HepG2 (cell line): Measurements from ENCODE around the gene NGFR. TPM values are rescaled to one million over a fixed set of nuclear protein-coding genes. Genes with fewer than 3 reads are reported as not detected.
A peak's percentile ranks its signal among the peaks of the same experiment; 100 is the strongest.

ENCODE experiments used
- ATAC-seq: fragments of 200-7000 bp; cut with Tn5 transposase; 3 replicates; pipeline ENCODE4 v1.9.1; 2020; ENCODE audit warnings: mild to moderate bottlenecking, moderate library complexity
- Bru-seq: library from RNA; stranded (reverse); fragments of 400-500 nt; gene quantifications from one replicate; lab custom pipeline; 2021; lab: Mats Ljungman, UMichigan
- BruChase-seq, 2 experiments: library from RNA; stranded (reverse); fragments of 400-500 nt; gene quantifications; one replicate each; lab custom pipeline; 2021; lab: Mats Ljungman, UMichigan
- BruUV-seq: library from RNA; stranded (reverse); fragments of 400-500 nt; replicated peaks from 2 replicates; lab custom pipeline; 2021; lab: Mats Ljungman, UMichigan
- CTCF ChIA-PET: fragments of 300-600 bp; formaldehyde crosslinking; extraction: SDS; loops from one replicate; lab custom pipeline; 2021; ENCODE audit warnings: low total read pairs, inconsistent platforms, low intra/inter-chr PET ratio; lab: Yijun Ruan, JAX
- POLR2A ChIA-PET: fragments of 350-600 bp; sonication (Branson Sonifier 250); formaldehyde crosslinking; loops from one replicate; lab custom pipeline; 2020; ENCODE audit warnings: antibody characterized with exemption, inconsistent platforms; lab: Yijun Ruan, JAX
- DNase-seq: peaks from one replicate; pipeline ENCODE4 v3.0.0-alpha.2; 2015; ENCODE audit warnings: low spot score
- FAIRE-seq: peaks from 3 replicates; lab custom pipeline; 2011; peaks lifted over from hg19 to GRCh38; lab: Jason Lieb, UNC
- H2AFZ ChIP-seq: one replicate; pipeline ENCODE4 v1.6.1; 2011; ENCODE audit warnings: low read length, inconsistent platforms
- H3K27ac ChIP-seq: fragments of 300-600 bp; 3 replicates; pipeline ENCODE4 v1.8.0; 2011; ENCODE audit warnings: mixed run types, mild to moderate bottlenecking, mixed read lengths, low read length, inconsistent platforms; ENCODE audit not compliant: insufficient read depth; ENCODE audit errors: extremely low read length
- H3K27me3 ChIP-seq, 2 experiments: fragments of 200-600 bp in 1 of 2; 2 replicates in 1 of 2; 3 replicates in 1 of 2; pipeline versions ENCODE4 v1.6.0 to v1.8.0; 2011; ENCODE audit warnings: low read length in 2 of 2, mild to moderate bottlenecking in 2 of 2, moderate library complexity in 2 of 2, inconsistent platforms in 1 of 2; ENCODE audit not compliant: insufficient read depth in 2 of 2, control insufficient read depth in 1 of 2
- H3K36me3 ChIP-seq, 2 experiments: fragments of 200-600 bp in 1 of 2; replicated peaks in 1 of 2; 2 replicates in 1 of 2; 3 replicates in 1 of 2; pipeline versions ENCODE4 v1.5.1 to v1.8.0; 2011; ENCODE audit warnings: low read length in 2 of 2, inconsistent platforms in 1 of 2; ENCODE audit not compliant: insufficient read depth in 2 of 2, control insufficient read depth in 1 of 2
- H3K4me1 ChIP-seq: 2 replicates; pipeline ENCODE4 v1.5.1; 2012; ENCODE audit warnings: low read length, inconsistent platforms; ENCODE audit not compliant: insufficient read depth
- H3K4me2 ChIP-seq: 2 replicates; pipeline ENCODE4 v1.6.0; 2011; ENCODE audit warnings: low read depth, low read length, inconsistent platforms
- H3K4me3 ChIP-seq, 3 experiments: fragments of 200-600 bp in 1 of 3; sonication (generic), shearing (Covaris generic) in 1 of 3; replicated peaks in 1 of 3; 2 replicates each; pipeline ENCODE4 v1.5.1; 2011 to 2016; ENCODE audit warnings: low read length in 3 of 3, inconsistent platforms in 2 of 3, low read depth in 2 of 3, mild to moderate bottlenecking in 2 of 3, control low read depth in 1 of 3, mixed read lengths in 1 of 3; ENCODE audit not compliant: insufficient read depth in 1 of 3
- H3K79me2 ChIP-seq: one replicate; pipeline ENCODE4 v1.6.1; 2011; ENCODE audit warnings: low read length, inconsistent platforms; ENCODE audit not compliant: insufficient read depth
- H3K9ac ChIP-seq: 2 replicates; pipeline ENCODE4 v1.6.0; 2011; ENCODE audit warnings: mild to moderate bottlenecking, low read depth, low read length, inconsistent platforms; ENCODE audit not compliant: insufficient read depth
- H3K9me3 ChIP-seq: 2 replicates; pipeline ENCODE4 v1.5.1; 2012; ENCODE audit warnings: mild to moderate bottlenecking, low read length
- H4K20me1 ChIP-seq: 2 replicates; pipeline ENCODE4 v1.6.0; 2011; ENCODE audit warnings: inconsistent platforms, mild to moderate bottlenecking, low read length, moderate library complexity; ENCODE audit not compliant: insufficient read depth
- E2F2 ChIP-seq: sonication (generic); formaldehyde crosslinking; IDR thresholded peaks from 2 replicates; pipeline ENCODE4 v1.4.0; 2020; ENCODE audit warnings: missing genetic modification reagents, borderline replicate concordance
- HNRNPLL ChIP-seq: fragments of 200-400 bp; formaldehyde crosslinking; IDR thresholded peaks from 2 replicates; pipeline ENCODE4 v1.6.1; 2017; ENCODE audit warnings: mild to moderate bottlenecking, low read depth, low read length; ENCODE audit not compliant: poor library complexity, severe bottlenecking
- MEIS2 ChIP-seq: sonication (generic); formaldehyde crosslinking; IDR thresholded peaks from 2 replicates; pipeline ENCODE4 v1.9.0; 2021; ENCODE audit warnings: mild to moderate bottlenecking, missing genetic modification reagents
- ZBTB3 ChIP-seq: sonication (generic); formaldehyde crosslinking; IDR thresholded peaks from 2 replicates; pipeline ENCODE4 v1.4.0; 2020; ENCODE audit warnings: low read depth, mild to moderate bottlenecking, moderate library complexity, missing genetic modification reagents, borderline replicate concordance
- ZC3H4 ChIP-seq: sonication (generic); formaldehyde crosslinking; IDR thresholded peaks from 2 replicates; pipeline ENCODE4 v1.4.0; 2020; ENCODE audit warnings: missing genetic modification reagents, borderline replicate concordance
- ZNF329 ChIP-seq: sonication (generic); formaldehyde crosslinking; IDR thresholded peaks from 2 replicates; pipeline ENCODE4 v1.9.0; 2021; ENCODE audit warnings: low read depth, mild to moderate bottlenecking, missing genetic modification reagents
- ZSCAN20 ChIP-seq: sonication (generic); formaldehyde crosslinking; IDR thresholded peaks from 2 replicates; pipeline ENCODE4 v1.4.0; 2020; ENCODE audit warnings: missing genetic modification reagents, mild to moderate bottlenecking, borderline replicate concordance
- WGBS: methylation state at CpG from one replicate; pipeline ENCODE4 v1.1.6; 2017; ENCODE audit warnings: low lambda C conversion rate; 5-methylcytosine and 5-hydroxymethylcytosine counted together
- in situ Hi-C: cut with HindIII; loops from 2 replicates; pipeline ENCODE4 v1.10.0; 2017; ENCODE audit warnings: low pct_unique_long_range_greater_than_20kb; ENCODE audit not compliant: extremely low pct_ligation_motif_present
- intact Hi-C: fragments of 100-400 bp; cut with micrococcal nuclease; formaldehyde crosslinking; loops from one replicate; pipeline ENCODE4 v1.10.0; 2022; ENCODE audit not compliant: unreplicated experiment
- long read RNA-seq, 2 experiments: library from RNA in 1 of 2; library from polyadenylated mRNA in 1 of 2; stranded (forward) in 1 of 2; unstranded in 1 of 2; transcript quantifications; one replicate each; pipeline ENCODE4 v2.0.0, GENCODE V29; 2019 to 2022
- polyA minus RNA-seq, 3 experiments: library from RNA; depleted of rRNA, polyadenylated mRNA; stranded (reverse); fragments of >200 nt; gene quantifications; 2 replicates each; pipeline ENCODE4 v1.2.3, GENCODE V29; 2011; ENCODE audit warnings: low replicate concordance in 1 of 3
- polyA plus RNA-seq, 8 experiments: library from polyadenylated mRNA; depleted of rRNA in 3 of 8; stranded (reverse) in 7 of 8; unstranded in 1 of 8; fragments of >200 nt; fragmentation: Illumina TruSeq in 4 of 8; extraction: Trizol in 4 of 8; gene quantifications; 2 replicates each; pipeline versions ENCODE4 v1.2.1 to v1.2.3, GENCODE V29; 2011 to 2016; ENCODE audit warnings: low read depth in 4 of 8, missing spikeins in 1 of 8, mixed read lengths in 1 of 8; ENCODE audit not compliant: insufficient read depth in 1 of 8
- total RNA-seq, 5 experiments: library from RNA; depleted of rRNA; stranded (reverse); fragments of >200 nt; fragmentation: Illumina TruSeq; extraction: Trizol; gene quantifications; 2 replicates each; pipeline ENCODE4 v1.2.3, GENCODE V29; 2016; ENCODE audit warnings: low read depth in 1 of 5
- TF ChIP-seq, protein P1 (sequence below): sonication (generic); formaldehyde crosslinking; IDR thresholded peaks from 2 replicates; pipeline ENCODE4 v1.4.0; 2020; ENCODE audit warnings: missing genetic modification reagents

Gene NGFR, protein sequence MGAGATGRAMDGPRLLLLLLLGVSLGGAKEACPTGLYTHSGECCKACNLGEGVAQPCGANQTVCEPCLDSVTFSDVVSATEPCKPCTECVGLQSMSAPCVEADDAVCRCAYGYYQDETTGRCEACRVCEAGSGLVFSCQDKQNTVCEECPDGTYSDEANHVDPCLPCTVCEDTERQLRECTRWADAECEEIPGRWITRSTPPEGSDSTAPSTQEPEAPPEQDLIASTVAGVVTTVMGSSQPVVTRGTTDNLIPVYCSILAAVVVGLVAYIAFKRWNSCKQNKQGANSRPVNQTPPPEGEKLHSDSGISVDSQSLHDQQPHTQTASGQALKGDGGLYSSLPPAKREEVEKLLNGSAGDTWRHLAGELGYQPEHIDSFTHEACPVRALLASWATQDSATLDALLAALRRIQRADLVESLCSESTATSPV
- 0.41 and 1.1 TPM in 2 replicates for total RNA-seq (2016; rRNA removed; fragmentation: Illumina TruSeq; extraction: Trizol)
- 0.10 TPM in 1 of 2 replicates, not detected in the other for total RNA-seq (2016; cell fraction: cytosol; rRNA removed; fragmentation: Illumina TruSeq; extraction: Trizol; ENCODE audit: low read depth)
- 0.30 and 1.4 TPM in 2 replicates for total RNA-seq (2016; cell fraction: insoluble cytoplasmic fraction; rRNA removed; fragmentation: Illumina TruSeq; extraction: Trizol)
- 0.21 and 0.40 TPM in 2 replicates for total RNA-seq (2016; cell fraction: membrane; rRNA removed; fragmentation: Illumina TruSeq; extraction: Trizol)
- 1.3 and 1.6 TPM in 2 replicates for total RNA-seq (2016; cell fraction: nucleus; rRNA removed; fragmentation: Illumina TruSeq; extraction: Trizol)
- polyA plus RNA-seq (2011; rRNA removed): 1.8 and 2.7 TPM in 2 replicates
- 1.9 and 2.8 TPM in 2 replicates for polyA plus RNA-seq (2011; cell fraction: cytosol; rRNA removed)
- polyA plus RNA-seq (2011; cell fraction: nucleus; rRNA removed): 1.5 and 2.5 TPM in 2 replicates
- polyA plus RNA-seq (2012): 0.27 and 1.0 TPM in 2 replicates
- polyA plus RNA-seq (2016; cell fraction: cytosol; fragmentation: Illumina TruSeq; extraction: Trizol; ENCODE audit: low read depth): 0.11 and 0.15 TPM in 2 replicates
- 0.46 and 0.72 TPM in 2 replicates for polyA plus RNA-seq (2016; cell fraction: insoluble cytoplasmic fraction; fragmentation: Illumina TruSeq; extraction: Trizol; ENCODE audit: low read depth)
- polyA plus RNA-seq (2016; cell fraction: membrane; fragmentation: Illumina TruSeq; extraction: Trizol; ENCODE audit: low read depth): 0.15 and 0.29 TPM in 2 replicates
- 4.1 and 4.2 TPM in 2 replicates for polyA plus RNA-seq (2016; cell fraction: nucleus; fragmentation: Illumina TruSeq; extraction: Trizol; ENCODE audit: insufficient read depth, low read depth)
- polyA minus RNA-seq (2011; rRNA and poly(A)+ RNA removed; ENCODE audit: low replicate concordance): 0.07 and 4.0 TPM in 2 replicates
- polyA minus RNA-seq (2011; cell fraction: cytosol; rRNA and poly(A)+ RNA removed): 1.2 and 1.3 TPM in 2 replicates
- 0.39 and 0.62 TPM in 2 replicates for polyA minus RNA-seq (2011; cell fraction: nucleus; rRNA and poly(A)+ RNA removed)
- percentile 33 among the genes with signal in this experiment for Bru-seq, nascent RNA
- percentile 49 among the genes with signal in this experiment for BruChase-seq, experiment 1, labeled RNA remaining after a 6-hour chase
- percentile 40 among the genes with signal in this experiment for BruChase-seq, experiment 2, labeled RNA remaining after a 2-hour chase
- long read RNA-seq, experiment 1, partial matches to known transcripts: 1 of 1 reads
- long read RNA-seq, experiment 1, other reads (novel, unspliced or antisense): 0 of 1 reads
- long read RNA-seq, experiment 2, transcript NGFR-201 (6 exons, 3,417 nt): major isoform, 7 of 13 reads
- long read RNA-seq, experiment 2, partial matches to known transcripts: 0 of 13 reads
- long read RNA-seq, experiment 2, other reads (novel, unspliced or antisense): 6 of 13 reads

DNA sequence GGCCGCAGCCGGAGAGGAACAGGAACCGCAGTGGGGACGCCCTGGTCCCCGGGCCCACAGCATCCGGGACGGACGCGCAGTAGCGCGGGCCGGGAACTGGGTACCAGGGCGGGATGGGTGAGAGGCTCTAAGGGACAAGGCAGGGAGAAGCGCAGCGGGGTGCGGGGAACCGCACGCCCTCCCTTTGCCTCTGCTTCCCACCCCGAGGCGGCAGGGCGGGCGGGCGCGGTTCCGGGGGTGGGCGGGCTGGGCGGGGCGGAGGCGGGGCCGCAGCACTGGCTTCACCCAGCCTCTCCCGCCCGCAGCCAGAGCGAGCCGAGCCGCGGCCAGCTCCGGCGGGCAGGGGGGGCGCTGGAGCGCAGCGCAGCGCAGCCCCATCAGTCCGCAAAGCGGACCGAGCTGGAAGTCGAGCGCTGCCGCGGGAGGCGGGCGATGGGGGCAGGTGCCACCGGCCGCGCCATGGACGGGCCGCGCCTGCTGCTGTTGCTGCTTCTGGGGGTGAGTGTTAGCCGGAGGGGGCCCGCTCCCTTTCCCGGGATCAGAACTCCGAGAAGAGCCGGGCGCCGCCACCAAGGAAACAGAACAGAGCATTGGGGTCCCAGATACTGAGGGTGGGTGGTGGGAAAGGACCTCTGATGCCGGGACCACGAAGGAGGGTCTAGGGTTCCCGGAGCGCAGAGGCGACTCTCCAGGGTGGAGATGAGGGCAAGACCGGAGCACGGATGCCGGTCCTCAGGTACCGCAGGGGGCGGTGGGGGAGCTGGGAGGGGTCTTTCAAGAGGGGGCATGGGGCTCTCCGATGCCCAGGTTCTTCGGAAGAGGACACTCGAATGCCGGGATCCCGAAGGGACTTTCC is at the start of gene NGFR:
Gene NGFR (plus strand): TSS at position 308 of the 856 bp plus-strand sequence. CDS start 125 bp downstream, at position 433.
- Histone ChIP-seq H3K4me2 (peak within 1 kb of the TSS; percentile 74), H4K20me1 (no peaks in the 10 kb centered on the region; the same call in 1 of the 2 replicates), H3K27ac (no peak within 1 kb of the TSS), H3K4me3 (peak within 1 kb of the TSS in 2 of 3 experiments; percentile 27 to 70; a peak in 2 of 6 replicates), H3K79me2 (no peaks in the 10 kb centered on the region), H3K9ac (no peak within 1 kb of the TSS), H3K36me3 (no peaks in the 10 kb centered on the region), H2AFZ (no peak within 1 kb of the TSS), H3K9me3 (no peaks in the 10 kb centered on the region), H3K4me1 (peaks cover 25% of the 10 kb centered on the region), H3K27me3 (peaks cover 20 to 83% of the 10 kb centered on the region in 2 experiments)
- WGBS: 22% methylated on average over 45 of the region's 79 CpGs
- in situ Hi-C loops: loop anchor here (5.0 kb wide), 2 partner anchors 57 to 58 kb away; no protein-coding TSS in a partner anchor
- FAIRE-seq (no peak), DNase-seq (no peak), ATAC-seq (peak; percentile 63)
- POLR2A ChIA-PET: no interaction called here
- BruUV-seq: no TSS peak
- intact Hi-C loops: loop anchor here (5.0 to 10.0 kb wide), 2 partner anchors 90 to 1512 kb away; no protein-coding TSS in a partner anchor
- CTCF ChIA-PET: interaction anchor here (0.8 to 3.3 kb wide), 3 partner anchors 62 to 87 kb away, joined by 3 to 23 read pairs (median 3); no protein-coding TSS in a partner anchor
- TF ChIP-seq ZNF329 (CRISPR knock-in tag) (0 out of 2 replicates have a peak, but pooled peaks have one; percentile 68), E2F2 (CRISPR knock-in tag) (no peak), ZC3H4 (CRISPR knock-in tag) (no peak), MEIS2 (CRISPR knock-in tag) (no peak), HNRNPLL (peak; percentile 15), ZBTB3 (CRISPR knock-in tag) (no peak), ZSCAN20 (CRISPR knock-in tag) (0 out of 2 replicates have a peak, but pooled peaks have one; percentile 36)
- TF ChIP-seq, protein P1, sequence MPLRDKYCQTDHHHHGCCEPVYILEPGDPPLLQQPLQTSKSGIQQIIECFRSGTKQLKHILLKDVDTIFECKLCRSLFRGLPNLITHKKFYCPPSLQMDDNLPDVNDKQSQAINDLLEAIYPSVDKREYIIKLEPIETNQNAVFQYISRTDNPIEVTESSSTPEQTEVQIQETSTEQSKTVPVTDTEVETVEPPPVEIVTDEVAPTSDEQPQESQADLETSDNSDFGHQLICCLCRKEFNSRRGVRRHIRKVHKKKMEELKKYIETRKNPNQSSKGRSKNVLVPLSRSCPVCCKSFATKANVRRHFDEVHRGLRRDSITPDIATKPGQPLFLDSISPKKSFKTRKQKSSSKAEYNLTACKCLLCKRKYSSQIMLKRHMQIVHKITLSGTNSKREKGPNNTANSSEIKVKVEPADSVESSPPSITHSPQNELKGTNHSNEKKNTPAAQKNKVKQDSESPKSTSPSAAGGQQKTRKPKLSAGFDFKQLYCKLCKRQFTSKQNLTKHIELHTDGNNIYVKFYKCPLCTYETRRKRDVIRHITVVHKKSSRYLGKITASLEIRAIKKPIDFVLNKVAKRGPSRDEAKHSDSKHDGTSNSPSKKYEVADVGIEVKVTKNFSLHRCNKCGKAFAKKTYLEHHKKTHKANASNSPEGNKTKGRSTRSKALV (CRISPR knock-in tag): peak; percentile 70; the same call in 1 of the 2 replicates
